GM21576 (cell line): Measurements from ENCODE around the gene SESTD1.

Source experiments
- ATAC-seq: cut with Tn5 transposase; IDR thresholded peaks from one replicate; pipeline ENCODE4 v1.9.1; 2021; ENCODE audit warnings: mild to moderate bottlenecking, moderate library complexity; ENCODE audit not compliant: unreplicated experiment

Gene SESTD1, protein sequence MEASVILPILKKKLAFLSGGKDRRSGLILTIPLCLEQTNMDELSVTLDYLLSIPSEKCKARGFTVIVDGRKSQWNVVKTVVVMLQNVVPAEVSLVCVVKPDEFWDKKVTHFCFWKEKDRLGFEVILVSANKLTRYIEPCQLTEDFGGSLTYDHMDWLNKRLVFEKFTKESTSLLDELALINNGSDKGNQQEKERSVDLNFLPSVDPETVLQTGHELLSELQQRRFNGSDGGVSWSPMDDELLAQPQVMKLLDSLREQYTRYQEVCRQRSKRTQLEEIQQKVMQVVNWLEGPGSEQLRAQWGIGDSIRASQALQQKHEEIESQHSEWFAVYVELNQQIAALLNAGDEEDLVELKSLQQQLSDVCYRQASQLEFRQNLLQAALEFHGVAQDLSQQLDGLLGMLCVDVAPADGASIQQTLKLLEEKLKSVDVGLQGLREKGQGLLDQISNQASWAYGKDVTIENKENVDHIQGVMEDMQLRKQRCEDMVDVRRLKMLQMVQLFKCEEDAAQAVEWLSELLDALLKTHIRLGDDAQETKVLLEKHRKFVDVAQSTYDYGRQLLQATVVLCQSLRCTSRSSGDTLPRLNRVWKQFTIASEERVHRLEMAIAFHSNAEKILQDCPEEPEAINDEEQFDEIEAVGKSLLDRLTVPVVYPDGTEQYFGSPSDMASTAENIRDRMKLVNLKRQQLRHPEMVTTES

DNA sequence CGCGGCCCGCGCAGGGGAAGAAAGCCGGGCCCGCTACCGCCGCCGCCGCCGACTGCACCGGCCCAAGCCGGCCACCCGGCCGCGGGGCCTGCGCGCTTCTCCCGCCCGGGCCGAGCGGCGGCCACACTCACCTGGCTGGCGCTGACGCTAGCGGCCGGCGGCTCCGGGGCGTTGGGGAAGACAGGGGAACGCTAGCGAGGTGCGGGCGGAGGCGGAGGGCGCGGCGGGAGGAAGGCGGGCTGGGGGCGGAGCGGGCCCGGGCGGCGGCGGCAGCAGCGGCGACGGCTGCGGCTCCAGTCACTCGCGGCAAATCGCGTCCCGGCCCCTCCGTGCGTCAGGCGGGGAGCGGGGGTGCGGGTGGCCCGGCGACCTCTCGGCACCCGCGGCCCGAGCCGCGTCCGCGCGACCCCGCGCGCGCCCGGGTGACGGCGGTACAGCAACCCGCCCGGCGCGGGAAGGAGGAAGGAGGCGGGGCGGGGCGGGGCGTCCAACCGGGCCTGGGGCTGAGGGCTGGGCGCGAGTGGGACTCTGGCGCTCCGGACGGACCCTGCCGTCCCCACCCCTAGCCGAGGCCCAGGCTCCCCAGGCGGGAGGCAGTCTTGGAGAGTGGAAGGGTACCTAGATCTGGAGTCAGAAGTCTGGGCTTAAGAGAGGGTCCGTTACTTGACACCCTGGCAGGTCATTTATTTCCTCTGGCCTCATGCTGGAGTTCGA is at the start of gene SESTD1:
Gene SESTD1, minus strand, starts transcription at position 465 of the 714 bp plus-strand sequence. CDS start 72,991 bp downstream, outside the sequence.
- ATAC-seq = peak; percentile 60

DNA sequence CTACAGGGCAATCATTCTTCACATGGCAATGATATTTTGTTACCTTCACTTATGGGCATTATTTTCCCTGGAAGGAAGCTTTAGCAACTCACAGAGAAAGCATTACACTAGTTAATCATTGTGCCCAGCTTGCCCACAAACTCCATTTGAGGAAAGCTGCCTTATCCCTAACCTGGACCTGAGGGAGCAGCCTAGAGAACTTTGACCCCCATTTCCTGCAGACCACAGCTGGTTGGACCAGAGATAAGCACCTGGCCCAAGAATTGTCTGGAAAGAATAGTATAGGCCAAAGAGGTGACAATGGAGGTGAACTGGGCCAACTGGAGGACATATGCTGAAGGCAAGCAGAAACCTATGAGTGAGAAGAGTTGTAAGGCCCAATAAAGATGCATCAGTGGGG is 48.4 kb upstream of the SESTD1 start:
- ATAC-seq = no peak

DNA sequence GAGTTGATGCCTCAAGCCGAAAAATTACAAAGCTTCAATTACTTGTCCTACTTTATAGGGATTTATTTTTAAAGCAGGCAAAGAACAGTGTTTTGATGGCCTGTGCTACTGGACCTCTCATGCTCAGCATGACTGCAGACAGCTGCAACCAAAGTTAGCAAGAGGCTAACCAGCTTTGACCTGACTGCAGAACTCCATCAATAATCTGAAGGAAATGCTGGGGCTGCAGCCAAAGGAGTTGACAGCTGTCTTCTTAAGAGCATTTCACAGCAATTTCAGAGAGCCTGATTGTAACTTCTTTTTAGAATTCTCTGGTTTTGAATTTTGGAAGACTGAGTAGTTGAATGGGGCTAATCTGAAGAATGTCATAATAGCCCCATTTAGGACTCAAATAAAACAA is 46.5 kb upstream of the SESTD1 start:
- no peak for ATAC-seq

DNA sequence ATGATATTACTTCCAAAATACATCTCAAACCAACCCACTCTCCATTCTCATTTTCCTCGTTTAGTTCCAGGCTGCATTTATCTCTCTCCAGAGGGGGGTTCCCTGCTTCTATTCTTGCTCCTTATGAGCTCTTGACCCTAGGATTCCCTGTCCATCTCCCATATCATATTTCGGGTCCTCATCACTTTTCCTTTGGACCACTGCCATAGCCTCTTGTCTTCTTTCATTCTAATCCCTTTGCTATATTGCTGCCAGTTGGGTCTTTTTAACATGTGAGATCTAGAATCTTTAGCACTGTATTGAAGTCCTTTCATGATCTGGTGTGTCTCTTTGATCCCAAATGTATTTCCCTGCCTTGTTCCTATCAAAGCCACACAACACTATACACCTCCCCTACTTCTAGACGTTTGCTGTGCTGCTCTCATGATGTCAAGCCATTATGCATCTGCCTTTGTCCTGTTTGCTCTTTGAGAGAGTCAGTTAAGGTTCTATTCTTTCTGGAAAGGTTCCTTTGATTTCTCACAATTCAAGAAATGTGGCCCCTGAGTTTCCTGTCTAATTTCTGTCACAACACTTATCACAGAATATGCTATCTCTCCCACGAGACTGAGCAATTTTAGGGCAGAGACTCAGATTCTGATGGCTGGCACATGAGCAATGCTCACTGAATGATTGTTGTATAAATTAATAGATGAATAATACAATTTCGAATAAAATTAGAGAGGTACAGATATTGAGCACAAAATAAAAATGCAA is 43.2 kb upstream of the SESTD1 start:
- ATAC-seq = no peak

DNA sequence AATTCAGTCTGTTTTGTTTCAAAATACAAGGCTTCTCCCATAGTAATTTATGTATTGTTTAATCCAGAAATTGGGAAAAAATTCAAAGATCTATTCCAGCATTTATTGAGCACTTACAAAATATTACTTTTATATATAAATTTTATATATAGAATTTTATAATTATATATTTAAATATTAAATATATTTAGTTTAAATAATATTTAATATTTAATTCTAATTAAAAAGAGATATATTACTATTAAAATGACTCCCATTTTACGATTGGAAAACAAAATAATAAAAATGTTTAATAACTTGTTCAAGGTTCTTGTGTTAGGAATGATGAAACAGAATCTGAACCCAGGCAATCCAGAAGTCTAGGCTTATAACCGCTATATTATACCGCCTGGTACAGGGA is 40.5 kb upstream of the SESTD1 start:
- no peak for ATAC-seq

DNA sequence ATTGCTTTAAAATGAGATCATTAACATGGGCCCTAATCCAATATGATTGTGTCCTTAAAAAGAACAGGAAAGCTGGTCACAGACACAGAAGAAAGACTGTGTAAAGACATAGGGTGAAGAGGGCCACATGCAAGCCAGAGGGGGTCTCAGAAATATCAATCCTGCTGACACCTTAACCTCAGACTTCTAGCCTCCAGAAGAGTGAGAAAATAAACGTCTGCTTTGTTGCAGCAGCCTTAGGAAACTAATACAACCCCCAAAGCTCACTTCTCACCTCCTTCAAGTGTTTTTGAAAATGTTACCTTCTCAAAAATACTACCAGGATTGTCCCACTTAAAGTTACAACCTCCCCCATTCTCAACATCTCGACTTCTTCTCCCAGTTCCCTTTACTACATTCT is 39.8 kb upstream of the SESTD1 start:
- no peak for ATAC-seq

DNA sequence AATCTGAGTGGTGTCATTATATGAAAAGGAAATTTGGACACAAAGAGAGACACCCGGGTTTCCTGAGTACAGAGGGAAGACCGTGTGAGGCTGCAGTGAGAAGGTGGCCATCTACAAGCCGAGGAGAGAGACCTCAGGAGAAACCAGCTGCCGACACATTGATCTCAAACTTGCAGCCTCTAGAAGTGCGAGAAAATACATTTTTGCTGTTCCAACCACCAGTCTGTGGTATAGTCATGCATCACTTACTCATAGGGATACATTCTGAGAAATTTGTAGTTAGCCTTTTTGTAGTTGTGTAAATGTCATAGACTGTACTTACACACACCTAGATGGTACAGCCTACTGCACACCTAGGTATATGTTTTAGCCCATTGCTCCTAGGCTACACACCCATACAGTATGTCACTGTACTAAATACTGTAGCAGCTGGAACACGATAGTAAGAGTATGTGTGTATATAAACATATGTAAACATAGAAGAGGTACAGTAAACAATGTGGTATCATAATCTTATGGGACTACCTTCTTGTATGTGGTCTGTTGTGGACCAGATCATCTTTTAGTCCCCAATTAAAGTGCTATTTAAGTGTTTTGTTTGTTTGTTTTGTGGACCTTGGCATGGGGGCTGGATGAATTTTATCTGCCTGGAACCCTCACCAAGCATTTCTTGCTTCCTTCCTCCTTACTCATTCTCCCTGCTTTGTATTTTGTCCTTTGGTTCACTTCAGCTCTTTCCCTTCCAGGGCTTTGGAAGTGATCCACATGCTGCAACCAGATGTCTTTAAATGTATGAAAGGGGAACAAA is 38.3 kb upstream of the SESTD1 start:
- ATAC-seq = no peak

DNA sequence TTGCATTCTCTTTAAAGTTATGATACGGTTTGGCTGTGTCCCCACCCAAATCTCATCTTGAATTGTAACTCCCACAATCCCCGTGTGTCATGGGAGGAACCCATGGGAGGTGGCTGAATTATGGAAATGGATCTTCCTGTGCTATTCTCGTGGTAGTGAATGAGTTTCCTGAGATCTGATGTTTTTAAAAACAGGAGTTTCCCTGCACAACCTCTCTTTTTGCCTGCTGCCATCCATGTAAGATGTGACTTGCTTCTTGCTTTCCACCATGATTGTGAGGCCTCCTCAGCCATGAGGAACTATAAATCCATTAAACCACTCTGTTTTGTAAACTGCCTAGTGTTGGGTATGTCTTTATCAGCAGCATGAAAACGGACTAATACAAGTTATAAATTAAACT is 37.5 kb upstream of the SESTD1 start:
- ATAC-seq = no peak

DNA sequence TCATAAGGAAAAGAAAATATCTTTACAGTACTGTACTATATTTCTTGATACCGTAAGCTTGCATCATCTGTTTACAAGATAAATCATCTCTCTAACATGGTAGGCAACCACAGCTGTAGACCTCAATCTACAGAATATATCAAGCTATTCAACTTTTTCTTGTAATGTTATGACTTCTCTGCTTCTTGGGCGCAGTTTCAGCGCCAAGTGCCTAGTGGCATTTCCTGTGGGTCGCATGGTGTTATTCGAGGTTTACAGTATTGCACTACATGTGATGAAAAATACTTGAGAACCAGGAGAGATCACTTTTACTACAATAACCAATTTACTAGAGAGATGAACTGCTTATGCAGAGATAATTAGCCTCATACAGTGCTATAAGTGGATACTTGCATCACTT is 34.0 kb upstream of the SESTD1 start:
- ATAC-seq = no peak

DNA sequence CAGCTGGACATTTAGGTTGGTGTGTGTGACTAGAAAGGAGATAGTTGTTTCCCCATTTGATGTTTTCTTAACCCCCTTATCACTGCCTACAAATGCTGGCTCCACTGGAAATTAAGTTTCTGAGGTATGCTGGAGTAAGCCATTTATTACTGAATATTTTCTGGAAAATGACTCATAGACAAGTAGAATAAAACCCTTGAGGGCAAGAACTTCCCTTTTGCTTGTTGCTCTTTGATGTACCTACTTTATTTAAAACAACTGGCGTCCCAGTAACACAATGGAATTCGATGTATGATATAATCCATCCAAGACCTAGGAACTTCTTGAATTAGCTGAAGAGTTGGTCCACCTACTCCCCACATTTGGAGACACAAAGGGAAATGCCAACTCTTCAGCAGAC is 33.3 kb upstream of the SESTD1 start:
- no peak for ATAC-seq

DNA sequence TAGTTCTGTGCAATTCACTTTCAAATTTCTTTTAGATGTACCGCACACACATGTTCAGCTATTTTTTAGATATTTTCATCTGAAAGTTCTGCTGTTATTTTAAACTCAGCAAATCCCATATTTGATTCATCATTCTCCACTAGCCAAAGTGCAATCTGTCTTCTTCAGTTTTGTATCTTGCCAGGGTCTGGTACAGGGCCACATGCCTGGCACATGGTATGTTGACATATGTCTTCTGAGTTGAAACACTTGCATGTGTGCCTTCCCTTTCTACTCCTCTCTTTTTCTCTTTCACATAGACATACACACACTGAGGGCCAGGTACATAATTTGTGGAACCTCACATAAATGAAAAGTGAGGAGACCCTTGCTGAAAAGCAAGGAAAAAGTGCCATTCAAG is 25.7 kb upstream of the SESTD1 start:
- ATAC-seq = no peak

DNA sequence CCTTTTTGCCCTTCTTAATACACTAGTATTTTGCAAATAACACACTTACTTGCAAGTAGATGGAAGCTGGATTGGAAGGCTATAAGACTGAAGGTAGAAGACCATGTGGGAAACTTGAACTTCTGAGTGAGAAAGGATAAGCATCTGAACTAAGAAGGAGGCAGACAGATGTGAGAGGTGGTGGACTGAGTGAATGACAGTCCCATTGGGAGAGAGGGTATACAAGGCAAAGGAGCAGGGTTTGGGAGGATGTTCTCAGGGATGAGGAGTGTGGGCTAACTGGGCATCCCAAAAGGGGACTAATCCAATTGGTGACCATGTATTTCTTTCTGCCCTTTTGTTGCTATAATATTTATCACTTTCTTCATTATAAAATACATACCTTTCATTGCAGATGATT is 20.4 kb upstream of the SESTD1 start:
- no peak for ATAC-seq

DNA sequence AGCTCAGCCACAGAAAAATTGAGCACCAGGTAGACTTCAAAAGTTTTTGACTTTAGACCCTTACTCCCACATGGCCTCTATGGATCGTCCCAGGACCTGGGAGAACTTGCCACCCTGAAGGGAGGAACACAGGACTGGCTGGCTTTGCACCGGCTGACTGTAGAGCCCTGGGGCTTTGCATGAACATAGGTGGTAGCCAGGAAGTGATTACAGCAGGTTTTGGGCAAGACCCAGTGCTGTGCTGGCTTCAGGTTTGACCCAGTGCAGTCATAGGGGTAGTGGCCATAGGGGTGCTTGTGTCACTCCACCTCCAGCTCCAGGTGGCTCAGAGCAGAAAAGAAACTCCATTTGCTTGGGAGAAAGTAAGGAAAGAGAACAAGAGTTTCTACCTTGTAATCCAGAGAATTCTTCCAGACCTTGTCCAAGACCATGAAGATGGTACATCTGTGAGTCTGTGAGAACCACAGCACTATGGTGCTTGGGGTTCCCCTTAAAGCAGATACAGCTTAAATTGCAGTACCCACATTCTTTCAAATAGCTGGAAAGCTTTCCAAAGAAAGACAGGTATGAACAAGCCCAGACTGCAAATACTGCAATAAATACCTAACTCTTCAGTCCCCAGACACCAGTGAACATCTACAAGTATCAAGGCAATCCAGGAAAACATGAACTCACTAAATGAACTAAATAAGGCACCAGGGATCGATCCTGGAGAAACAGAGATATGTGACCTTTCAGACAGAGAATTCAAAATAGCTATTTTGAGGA is 13.0 kb upstream of the SESTD1 start:
- ATAC-seq = no peak

DNA sequence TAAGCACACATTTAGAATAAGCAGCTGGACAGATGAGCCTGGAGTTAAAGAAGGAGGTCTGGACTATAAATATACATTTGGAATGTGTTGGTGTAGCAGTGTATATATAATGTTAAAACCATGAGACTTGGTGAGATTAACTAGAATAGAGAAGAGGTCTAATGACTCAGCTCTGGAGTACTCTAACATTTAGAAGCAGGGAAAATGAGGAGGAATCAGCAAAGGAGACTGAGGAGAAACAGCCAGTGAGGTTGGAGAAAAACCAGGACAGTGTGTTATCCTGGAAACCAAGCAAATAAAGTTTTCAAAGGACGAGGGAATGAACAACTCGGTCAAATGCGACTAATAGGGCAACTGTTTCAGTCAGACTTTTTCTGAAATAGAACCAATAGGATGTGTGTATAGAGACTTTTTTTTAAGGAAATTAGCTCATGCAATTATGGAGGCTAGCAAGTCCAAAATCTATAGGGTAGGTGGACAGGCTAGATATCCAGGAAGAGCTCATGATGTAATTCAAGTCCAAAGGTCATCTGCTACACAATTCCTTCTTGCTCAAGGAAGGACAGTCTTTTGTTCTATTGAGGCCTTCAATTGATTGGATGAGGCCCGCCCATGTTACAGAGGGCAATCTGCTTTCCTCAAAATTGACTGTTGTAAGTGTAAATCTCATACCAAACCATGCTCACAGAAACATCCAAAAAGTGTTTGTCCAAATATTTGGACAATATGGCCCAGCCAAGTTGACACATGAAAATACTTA is 10.8 kb upstream of the SESTD1 start:
- ATAC-seq = no peak

DNA sequence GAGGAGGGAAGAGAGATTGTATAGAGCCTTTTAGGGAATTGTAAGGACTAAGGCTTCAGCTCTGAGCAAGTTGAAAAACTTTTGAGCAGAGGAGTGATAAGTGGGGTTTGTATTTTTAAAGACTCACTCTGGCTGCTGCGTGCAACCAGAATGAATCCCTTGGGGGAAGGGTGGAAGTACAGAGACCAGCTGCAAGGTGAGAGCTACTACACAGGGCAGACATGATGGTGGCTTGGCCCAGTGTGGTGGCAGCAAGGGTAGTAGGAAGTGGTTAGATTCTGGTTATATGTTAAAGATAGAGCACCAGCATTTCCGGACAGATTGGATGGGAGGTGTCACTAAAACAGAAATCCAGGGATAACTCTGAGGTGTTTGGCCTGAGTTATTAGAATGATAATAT is 10.1 kb upstream of the SESTD1 start:
- ATAC-seq = peak; percentile 96

DNA sequence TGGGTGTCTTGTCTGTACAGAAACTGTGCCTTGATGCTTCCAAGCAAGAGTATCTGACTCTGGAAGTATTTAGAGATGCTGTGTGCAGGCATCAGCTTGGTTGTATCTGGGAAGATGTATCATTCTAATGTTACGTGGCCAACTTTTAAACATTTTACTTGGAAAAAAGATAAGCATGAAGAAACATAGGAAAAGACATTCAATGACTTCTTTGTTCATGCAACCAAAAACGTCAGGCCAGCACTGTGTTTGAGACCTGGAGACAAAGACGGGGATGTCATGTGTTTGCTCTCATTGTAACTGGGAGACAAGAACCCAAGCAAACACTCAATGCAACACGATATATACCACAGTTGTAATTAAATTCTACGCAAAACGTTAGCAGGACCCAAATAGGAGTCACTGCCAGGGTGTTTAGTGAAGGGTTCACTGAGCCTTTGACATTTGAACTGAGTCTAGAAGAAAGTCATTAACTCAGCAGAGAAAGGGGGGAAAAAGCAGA is 8.9 kb upstream of the SESTD1 start:
- no peak for ATAC-seq

DNA sequence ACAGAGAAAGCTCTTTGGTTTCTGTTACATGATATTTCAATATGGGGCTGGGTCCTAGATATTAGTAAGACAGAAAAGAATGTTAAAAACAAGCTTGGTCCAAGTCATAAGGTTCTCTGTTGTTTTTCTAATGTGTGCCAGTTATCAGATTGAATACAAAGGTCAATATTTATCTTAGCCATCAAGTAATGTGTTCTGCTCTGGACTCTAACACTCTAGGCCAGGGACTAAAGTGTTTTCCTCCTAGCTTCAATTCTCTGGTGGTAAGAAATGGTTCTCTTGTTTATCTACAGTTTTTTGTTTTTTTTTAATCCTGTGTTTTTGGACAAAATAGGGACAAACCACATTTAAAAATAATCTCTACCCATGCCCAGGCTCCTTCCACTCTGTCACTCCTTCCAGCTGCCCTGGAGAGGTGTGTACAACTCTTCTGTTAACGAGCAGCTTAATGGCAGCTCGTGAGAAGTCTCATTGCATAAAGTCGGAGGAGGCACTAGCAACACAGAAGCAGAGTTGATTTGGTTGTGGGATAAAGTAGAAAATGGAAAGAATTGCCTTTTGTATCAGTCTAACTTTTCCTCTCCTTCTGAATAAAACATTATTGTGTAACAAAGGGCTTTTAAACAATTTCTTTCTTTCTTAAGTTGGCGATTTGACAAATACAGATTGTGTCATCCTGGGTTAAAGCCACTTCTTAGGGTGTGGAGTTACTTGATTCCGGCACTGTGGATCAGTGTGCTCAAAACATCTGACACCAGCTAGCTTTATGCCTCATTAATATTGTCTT is 8.0 kb upstream of the SESTD1 start:
- no peak for ATAC-seq

DNA sequence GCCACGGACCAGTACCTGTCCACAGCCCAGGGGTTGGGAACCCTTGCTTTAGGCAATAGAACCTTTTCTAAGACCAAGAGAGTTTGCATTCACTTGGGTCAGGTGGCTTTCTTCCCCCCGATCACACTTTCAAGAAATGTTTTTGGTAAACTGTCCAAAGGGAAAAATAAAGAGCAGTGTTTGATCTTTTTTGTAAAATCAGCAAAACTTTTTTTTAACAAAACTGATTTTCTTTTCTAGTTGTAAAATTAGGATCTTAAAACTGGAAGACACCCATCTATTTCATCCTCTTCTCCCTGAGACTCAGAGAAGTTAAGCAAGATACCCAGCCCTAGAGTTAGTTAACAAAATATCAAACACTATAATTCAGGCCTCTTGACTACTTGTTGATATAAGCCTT is 6.1 kb upstream of the SESTD1 start:
- ATAC-seq = no peak
